HCT116 (cell line): ENCODE measurements around the gene EGFLAM. TPM values are rescaled to one million over a fixed set of nuclear protein-coding genes. Genes with fewer than 3 reads are reported as not detected.

Experiments
- ATAC-seq: fragments of 200-7000 bp; cut with Tn5 transposase; 2 replicates; pipeline ENCODE4 v1.9.1; 2020; ENCODE audit warnings: mild to moderate bottlenecking, moderate library complexity
- BruUV-seq: library from RNA; stranded (reverse); fragments of 400-500 nt; replicated peaks from 2 replicates; lab custom pipeline; 2021; lab: Mats Ljungman, UMichigan
- CTCF ChIA-PET: fragments of 300-600 bp; sonication (Branson Sonifier 250); formaldehyde crosslinking; loops from one replicate; lab custom pipeline; 2021; ENCODE audit warnings: antibody characterized with exemption; lab: Charles Lee
- POLR2A ChIA-PET: fragments of 300-600, 350-600 bp; sonication (Branson Sonifier 250); formaldehyde crosslinking; loops from one replicate; lab custom pipeline; 2021; ENCODE audit warnings: antibody characterized with exemption; lab: Charles Lee
- RAD21 ChIA-PET, 2 experiments: fragments of 300-600 bp; sonication (Branson Sonifier 250); formaldehyde crosslinking; loops; one replicate each; lab custom pipeline; 2023; ENCODE audit warnings: low total read pairs in 2 of 2; ENCODE audit not compliant: uncharacterized antibody in 2 of 2, unreplicated experiment in 2 of 2, low non-redundant PET in 1 of 2; lab: Charles Lee
- DNase-seq: peaks from one replicate; pipeline ENCODE4 v3.0.0-alpha.2; 2010; ENCODE audit warnings: low read depth, low spot score
- H2AFZ ChIP-seq: fragments of 200-600 bp; shearing (Covaris generic), sonication (generic); 2 replicates; pipeline ENCODE4 v1.6.1; 2017; ENCODE audit warnings: low read depth, mixed run types, mixed read lengths, antibody characterized with exemption, low read length; ENCODE audit not compliant: poor library complexity, severe bottlenecking
- H3K27ac ChIP-seq: 2 replicates; pipeline ENCODE4 v1.5.1; 2012; ENCODE audit warnings: low read depth, low read length
- H3K27me3 ChIP-seq: fragments of 200-600 bp; sonication (generic); 2 replicates; pipeline ENCODE4 v1.6.1; 2016; ENCODE audit warnings: mixed run types, low read length, mixed read lengths; ENCODE audit not compliant: insufficient read depth
- H3K36me3 ChIP-seq, 2 experiments: fragments of 200-500 bp in 1 of 2; fragments of 200-600 bp in 1 of 2; sonication (Bioruptor generic) in 1 of 2; sonication (generic) in 1 of 2; 2 replicates each; pipeline versions ENCODE4 v1.5.1 to v1.6.1; 2014 to 2016; ENCODE audit warnings: low read length in 2 of 2, inconsistent platforms in 1 of 2, mixed read lengths in 1 of 2, mixed run types in 1 of 2; ENCODE audit not compliant: insufficient read depth in 2 of 2, control insufficient read depth in 1 of 2
- H3K4me1 ChIP-seq, 2 experiments: fragments of 200-600 bp in 1 of 2; sonication (generic) in 1 of 2; 2 replicates each; pipeline versions ENCODE4 v1.5.1 to v1.6.1; 2012 to 2017; ENCODE audit warnings: low read length in 2 of 2, inconsistent platforms in 1 of 2, mild to moderate bottlenecking in 1 of 2, mixed read lengths in 1 of 2, mixed run types in 1 of 2, moderate library complexity in 1 of 2; ENCODE audit not compliant: insufficient read depth in 2 of 2, control insufficient read depth in 1 of 2
- H3K4me2 ChIP-seq: fragments of 200-600 bp; sonication (generic); 2 replicates; pipeline ENCODE4 v1.6.1; 2017; ENCODE audit warnings: mixed run types, low read length, mixed read lengths
- H3K4me3 ChIP-seq, 2 experiments: fragments of 200-600 bp in 1 of 2; sonication (generic) in 1 of 2; replicated peaks in 1 of 2; 2 replicates each; pipeline ENCODE4 v1.5.1; 2011 to 2016; ENCODE audit warnings: low read length in 2 of 2, control low read depth in 1 of 2, low read depth in 1 of 2, mild to moderate bottlenecking in 1 of 2, mixed read lengths in 1 of 2, mixed run types in 1 of 2
- H3K79me2 ChIP-seq: fragments of 200-600 bp; sonication (generic); 2 replicates; pipeline ENCODE4 v1.6.1; 2017; ENCODE audit warnings: mild to moderate bottlenecking, mixed run types, low read length, moderate library complexity, mixed read lengths; ENCODE audit not compliant: insufficient read depth
- H3K9ac ChIP-seq: fragments of 200-600 bp; sonication (generic); 2 replicates; pipeline ENCODE4 v1.6.1; 2016; ENCODE audit warnings: low read length, mixed read lengths
- H3K9me2 ChIP-seq: fragments of 200-600 bp; sonication (generic), shearing (Covaris generic); 2 replicates; pipeline ENCODE4 v1.6.1; 2017; ENCODE audit warnings: mixed run types, mild to moderate bottlenecking, moderate library complexity; ENCODE audit not compliant: insufficient read depth
- H3K9me3 ChIP-seq, 2 experiments: fragments of 200-500 bp in 1 of 2; fragments of 200-600 bp in 1 of 2; sonication (Bioruptor generic) in 1 of 2; sonication (generic) in 1 of 2; 2 replicates each; pipeline ENCODE4 v1.6.1; 2014 to 2017; ENCODE audit warnings: low read length in 2 of 2, mixed read lengths in 2 of 2, inconsistent platforms in 1 of 2, low read depth in 1 of 2, mild to moderate bottlenecking in 1 of 2, mixed run types in 1 of 2, moderate library complexity in 1 of 2; ENCODE audit not compliant: control insufficient read depth in 1 of 2, insufficient read depth in 1 of 2
- H4K20me1 ChIP-seq: fragments of 200-600 bp; sonication (generic), shearing (Covaris generic); 2 replicates; pipeline ENCODE4 v1.6.1; 2017; ENCODE audit warnings: mixed run types, mild to moderate bottlenecking, moderate library complexity; ENCODE audit not compliant: insufficient read depth
- ATF3 ChIP-seq: IDR thresholded peaks from 2 replicates; pipeline ENCODE4 v1.6.1; 2012
- CEBPB ChIP-seq: IDR thresholded peaks from 2 replicates; pipeline ENCODE4 v1.6.1; 2012; ENCODE audit warnings: low read depth
- EGR1 ChIP-seq: IDR thresholded peaks from 2 replicates; pipeline ENCODE4 v1.6.1; 2012; ENCODE audit warnings: low read depth
- ELF1 ChIP-seq: IDR thresholded peaks from 2 replicates; pipeline ENCODE4 v1.6.1; 2012; ENCODE audit warnings: low read depth, borderline replicate concordance
- EZH2 ChIP-seq: fragments of 200-600 bp; sonication (generic); IDR thresholded peaks from 2 replicates; pipeline ENCODE4 v1.6.1; 2017; ENCODE audit warnings: antibody characterized with exemption, mixed run types
- EZH2phosphoT487 ChIP-seq: fragments of 200-600 bp; IDR thresholded peaks from 2 replicates; pipeline ENCODE4 v1.6.1; 2018; ENCODE audit warnings: antibody characterized with exemption, borderline replicate concordance
- FOSL1 ChIP-seq: IDR thresholded peaks from 2 replicates; pipeline ENCODE4 v1.6.1; 2012; ENCODE audit warnings: low read depth
- JUND ChIP-seq: IDR thresholded peaks from 2 replicates; pipeline ENCODE4 v1.6.1; 2012
- POLR2A ChIP-seq: IDR thresholded peaks from 2 replicates; pipeline ENCODE4 v1.7.0; 2011; ENCODE audit warnings: borderline replicate concordance; ENCODE audit not compliant: insufficient read depth, insufficient read length; ENCODE audit errors: extremely low read depth
- RAD21 ChIP-seq: IDR thresholded peaks from 2 replicates; pipeline ENCODE4 v1.6.1; 2012; ENCODE audit warnings: low read depth, mild to moderate bottlenecking
- SIN3A ChIP-seq: IDR thresholded peaks from 2 replicates; pipeline ENCODE4 v1.6.1; 2012; ENCODE audit warnings: low read depth
- SP1 ChIP-seq: IDR thresholded peaks from 2 replicates; pipeline ENCODE4 v1.6.1; 2012; ENCODE audit warnings: low read depth
- SRF ChIP-seq: IDR thresholded peaks from 2 replicates; pipeline ENCODE4 v1.6.1; 2012; ENCODE audit warnings: low read depth
- TCF7L2 ChIP-seq: IDR thresholded peaks from 2 replicates; pipeline ENCODE4 v1.7.0; 2011; ENCODE audit warnings: borderline replicate concordance, inconsistent platforms; ENCODE audit not compliant: insufficient read depth, insufficient read length; ENCODE audit errors: extremely low read depth
- YY1 ChIP-seq: IDR thresholded peaks from 2 replicates; pipeline ENCODE4 v1.6.1; 2011; ENCODE audit warnings: low read length, low read depth, moderate library complexity, mild to moderate bottlenecking; ENCODE audit not compliant: insufficient replicate concordance; ENCODE audit errors: extremely low read depth
- ZBTB33 ChIP-seq: IDR thresholded peaks from 2 replicates; pipeline ENCODE4 v1.6.1; 2011; ENCODE audit warnings: mild to moderate bottlenecking, low read length, moderate library complexity; ENCODE audit not compliant: insufficient replicate concordance; ENCODE audit errors: extremely low read depth
- ZFX ChIP-seq: fragments of 450-650 bp; IDR thresholded peaks from 2 replicates; pipeline ENCODE4 v1.6.1; 2017
- ZNF274 ChIP-seq: fragments of 200-500 bp; sonication (Bioruptor generic); IDR thresholded peaks from 2 replicates; pipeline ENCODE4 v1.6.1; 2014; ENCODE audit warnings: mild to moderate bottlenecking, low read depth, low read length, inconsistent platforms
- intact Hi-C: fragments of 100-400 bp; cut with micrococcal nuclease; formaldehyde crosslinking; loops from 2 replicates; pipeline ENCODE4 v1.10.0; 2022
- total RNA-seq: library from RNA; stranded (reverse); gene quantifications from one replicate; pipeline ENCODE4 v1.2.1, GENCODE V29; 2021; ENCODE audit not compliant: unreplicated experiment
- TF ChIP-seq, protein P1 (sequence below): IDR thresholded peaks from 2 replicates; pipeline ENCODE4 v1.6.1; 2012

Gene EGFLAM
- total RNA-seq, 1 experiment from 2014 or later: not detected

DNA sequence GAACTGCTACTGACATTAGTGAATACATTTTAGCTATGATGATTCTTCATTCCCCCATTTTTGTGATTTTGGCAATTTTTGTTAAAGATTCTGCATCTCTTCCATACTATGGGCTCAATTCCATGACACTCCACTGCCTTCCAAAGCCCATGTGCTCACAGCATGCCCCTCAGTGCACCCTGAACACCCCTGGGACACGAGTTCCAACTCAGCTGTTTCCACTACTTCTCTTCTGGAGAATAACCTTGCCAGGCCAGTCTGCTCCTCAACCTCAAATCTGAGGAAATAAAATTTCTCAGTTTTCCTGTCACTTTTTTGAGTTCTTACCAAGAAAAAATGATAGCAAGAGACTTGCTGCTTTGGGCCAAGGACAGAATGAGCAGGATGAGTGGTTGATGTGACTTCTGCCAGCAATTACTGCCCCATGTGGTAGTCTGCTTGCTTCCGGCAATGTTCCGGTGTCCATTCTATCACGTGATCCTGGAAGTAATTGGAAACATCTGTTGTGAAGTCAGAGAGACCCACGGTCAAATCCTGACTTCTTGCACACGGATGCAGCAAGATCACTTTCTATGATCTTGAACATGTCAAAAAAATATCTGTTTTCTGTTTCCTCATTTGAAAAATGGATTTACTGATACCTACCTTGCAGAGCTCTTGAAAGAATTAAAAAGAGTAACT is 58.3 kb downstream of the EGFLAM start:
- Histone ChIP-seq H3K4me2 (no peak overlapping the region), H2AFZ (no peak overlapping the region), H3K4me1 (no peaks in the 10 kb centered on the region), H3K27me3 (no peaks in the 10 kb centered on the region), H3K9me2 (no peaks in the 10 kb centered on the region), H3K4me3 (no peak overlapping the region), H3K27ac (no peak overlapping the region), H3K9ac (no peak overlapping the region), H3K36me3 (no peaks in the 10 kb centered on the region), H3K9me3 (no peaks in the 10 kb centered on the region), H4K20me1 (no peaks in the 10 kb centered on the region), H3K79me2 (no peaks in the 10 kb centered on the region)
- no peak for TF ChIP-seq ELF1
- TF ChIP-seq ZBTB33: no peak
- TF ChIP-seq TCF7L2: no peak
- no peak for TF ChIP-seq POLR2A
- TF ChIP-seq CEBPB: no peak
- no peak for TF ChIP-seq EZH2
- TF ChIP-seq, protein P1, sequence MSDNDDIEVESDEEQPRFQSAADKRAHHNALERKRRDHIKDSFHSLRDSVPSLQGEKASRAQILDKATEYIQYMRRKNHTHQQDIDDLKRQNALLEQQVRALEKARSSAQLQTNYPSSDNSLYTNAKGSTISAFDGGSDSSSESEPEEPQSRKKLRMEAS: no peak
- TF ChIP-seq ZNF274: no peak
- TF ChIP-seq ZFX: no peak
- TF ChIP-seq SP1: no peak
- TF ChIP-seq SRF: no peak
- TF ChIP-seq SIN3A: no peak
- no peak for TF ChIP-seq ATF3
- no peak for TF ChIP-seq EZH2phosphoT487
- TF ChIP-seq RAD21: no peak
- no peak for TF ChIP-seq FOSL1
- TF ChIP-seq EGR1: no peak
- TF ChIP-seq YY1: no peak
- no peak for TF ChIP-seq JUND
- no TSS peak for BruUV-seq
- intact Hi-C loops: no loop called here
- peak; percentile 38; the same call in 1 of the 2 replicates for ATAC-seq
- CTCF ChIA-PET: no interaction called here
- no peak for DNase-seq
- POLR2A ChIA-PET: no interaction called here
- RAD21 ChIA-PET: interaction anchor here in 1 of 2 experiments (0.7 kb wide), 1 partner anchor 22 kb away, joined by 4 read pairs; no protein-coding TSS in a partner anchor
